ENCODE data around the gene INPP5D.
"Not testable (repeated sequence)": the region's sequence is repeated elsewhere in the genome, so short reads cannot be mapped to it uniquely, and the experiment has no call there.

Gene INPP5D

DNA sequence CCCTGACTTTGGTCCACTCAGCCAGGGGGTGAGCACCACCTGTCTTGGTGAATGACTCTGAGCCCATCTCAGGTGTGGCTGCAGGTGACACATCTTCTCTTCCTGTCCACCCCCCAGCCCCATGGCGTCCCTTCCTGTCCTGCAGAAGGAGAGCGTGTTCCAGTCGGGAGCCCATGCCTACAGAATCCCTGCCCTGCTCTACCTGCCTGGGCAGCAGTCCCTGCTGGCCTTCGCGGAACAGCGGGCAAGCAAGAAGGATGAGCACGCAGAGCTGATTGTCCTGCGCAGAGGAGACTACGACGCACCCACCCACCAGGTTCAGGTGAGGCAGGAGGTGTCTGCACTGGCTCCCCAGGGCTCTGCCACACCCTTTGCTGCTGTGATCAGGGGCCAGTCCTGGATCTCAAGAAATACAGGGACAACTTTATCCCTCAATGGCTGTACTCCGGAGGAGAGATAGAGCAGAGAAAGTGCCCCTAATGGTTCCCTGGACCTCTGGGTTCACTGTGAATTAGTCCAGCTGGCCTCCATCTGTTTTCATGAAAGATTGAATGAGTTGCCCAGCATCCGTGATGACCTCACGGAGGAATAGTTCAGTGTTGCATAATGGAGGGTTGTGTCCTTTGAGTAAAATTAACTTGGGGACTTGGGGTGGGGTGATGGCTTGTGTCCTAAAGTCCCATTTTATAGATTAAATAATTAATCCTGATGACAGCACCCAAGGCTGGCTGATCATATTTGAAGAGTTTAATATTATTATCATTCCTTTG lies 27.4 kb upstream of the INPP5D start, which contains the start of gene NEU2:
TSS of gene NEU2 (plus strand) at position 122 of the 770 bp plus-strand sequence. CDS start at position 122, 0 bp downstream.
- no peak for DNase-seq

DNA sequence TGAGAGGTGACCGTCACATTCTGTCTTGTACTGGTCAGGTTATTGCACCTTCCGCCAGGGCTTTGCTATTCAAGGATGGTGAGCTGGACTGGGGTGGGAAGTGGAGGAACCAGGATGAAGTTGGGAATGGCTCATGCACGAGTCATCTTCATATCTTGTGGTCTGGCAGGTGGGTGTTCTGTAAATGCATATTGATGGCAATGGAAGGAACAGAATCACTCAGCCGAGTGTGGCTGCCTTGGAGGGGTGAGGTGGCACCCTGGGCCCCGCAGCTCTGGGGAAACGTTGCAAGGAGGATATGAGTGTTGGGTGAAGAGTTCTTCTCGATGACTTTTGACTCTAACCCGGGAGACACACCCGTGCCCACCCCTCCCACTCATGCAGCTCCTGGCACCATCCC lies 26.5 kb upstream of the INPP5D start:
- no peak for DNase-seq

- no peak for DNase-seq
These were observed 25.9 kb upstream of the INPP5D start for GRCh38 chr2:233034091-233034882.

DNA sequence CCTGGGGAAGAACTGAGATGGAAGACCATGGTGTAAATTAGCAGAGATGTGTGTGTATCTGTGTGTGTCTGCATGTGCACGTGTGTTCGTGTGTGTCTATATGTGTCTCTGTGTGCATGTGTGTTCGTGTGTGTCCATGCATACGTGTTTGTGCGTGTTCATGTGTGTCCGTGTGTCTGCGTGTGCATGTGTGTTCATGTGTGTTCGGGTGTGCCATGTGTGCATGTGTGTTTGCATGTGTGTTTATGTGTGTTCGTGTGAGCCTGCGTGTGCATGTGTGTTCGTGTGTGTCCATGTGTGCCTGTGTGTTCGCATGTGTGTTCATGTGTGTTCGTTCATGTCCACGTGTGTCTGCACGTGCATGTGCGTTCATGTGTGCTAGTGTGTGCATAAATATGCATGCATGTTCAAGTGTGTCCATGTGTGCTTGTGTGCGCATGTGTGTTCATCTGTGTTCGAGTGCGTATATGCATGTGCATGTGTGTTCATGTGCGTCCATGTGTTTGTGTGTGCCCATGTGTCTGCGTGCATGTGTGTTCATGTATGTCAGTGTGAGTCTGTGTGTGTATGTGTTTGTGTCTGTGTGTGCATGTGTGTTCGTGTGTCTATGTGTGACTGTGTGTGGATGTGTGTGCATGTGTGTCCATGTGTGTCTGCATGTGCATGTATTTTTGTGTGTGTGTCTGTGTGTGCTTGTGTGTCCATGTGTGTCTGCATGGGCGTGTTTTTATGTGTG lies 24.5 kb upstream of the INPP5D start:
- DNase-seq = no peak

DNA sequence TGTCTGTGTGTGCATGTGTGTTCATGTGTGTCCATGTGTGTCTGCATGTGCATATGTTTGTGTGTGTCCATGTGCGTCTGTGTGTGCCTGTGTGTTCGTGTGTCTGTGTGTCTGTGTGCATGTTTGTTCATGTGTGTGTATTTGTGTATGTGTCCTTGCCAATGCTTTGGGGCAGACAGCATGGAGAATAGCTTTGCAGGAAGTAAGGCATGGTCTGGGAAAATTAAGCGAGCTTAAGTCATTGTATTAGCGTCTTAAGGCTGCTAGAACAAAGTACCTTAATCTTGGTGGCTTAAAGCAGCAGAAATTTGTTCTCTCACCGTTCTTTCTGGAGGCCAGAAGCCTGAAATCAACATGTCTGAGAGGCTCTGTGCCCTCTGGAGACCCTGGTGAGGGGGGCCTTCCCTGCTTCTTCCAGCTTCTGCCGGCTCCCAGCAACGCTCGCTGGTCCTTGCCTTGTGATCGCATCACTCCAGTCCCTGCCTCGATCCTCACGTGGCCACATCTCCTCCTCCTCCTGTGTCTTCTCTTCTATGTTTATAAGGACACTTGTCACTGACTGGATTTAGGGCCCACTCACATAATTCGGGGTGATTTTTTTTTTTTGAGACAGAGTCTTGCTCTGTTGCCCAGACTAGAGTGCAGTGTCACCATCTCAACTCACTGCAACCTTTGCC lies 23.8 kb upstream of the INPP5D start:
- DNase-seq = no peak

GRCh38 chr2:233037078-233037477 lies 23.1 kb upstream of the INPP5D start:
- no peak for DNase-seq

GRCh38 chr2:233039212-233039845 lies 20.8 kb upstream of the INPP5D start:
- no peak for DNase-seq

DNA sequence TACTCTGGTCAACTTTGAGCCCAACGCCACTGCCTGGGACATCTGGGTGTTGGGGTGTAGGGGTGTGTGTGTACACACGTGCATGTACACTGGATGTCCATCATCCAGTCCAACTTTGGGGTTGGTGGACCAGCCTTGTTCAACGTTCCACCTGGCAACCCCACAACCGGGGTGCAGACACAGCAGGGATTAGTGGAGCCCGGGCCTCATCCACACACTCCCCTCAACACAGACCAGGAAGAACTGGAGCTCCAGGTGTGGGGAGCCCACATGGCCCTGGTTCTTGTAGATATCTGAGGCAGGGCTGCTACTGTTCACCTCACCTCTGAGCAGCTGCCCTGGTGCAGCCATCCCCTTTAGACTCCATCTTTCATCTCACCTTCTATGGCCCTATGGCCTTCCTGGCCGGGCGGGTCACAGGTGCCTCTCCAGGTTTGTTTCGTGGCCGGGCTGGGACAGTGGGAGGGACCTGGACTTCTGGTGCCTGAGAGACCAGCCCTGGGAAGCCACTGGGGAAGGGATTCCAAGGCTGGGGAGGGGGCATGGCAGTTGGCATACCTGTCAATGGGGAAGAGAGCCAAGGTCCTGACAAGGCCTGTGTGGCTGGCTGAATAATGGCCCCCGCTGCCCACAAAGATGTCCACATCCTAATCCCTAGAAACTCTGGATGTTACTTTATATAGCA lies 20.2 kb upstream of the INPP5D start:
- no peak for DNase-seq

GRCh38 chr2:233040571-233040970 lies 19.6 kb upstream of the INPP5D start:
- no peak for DNase-seq

- DNase-seq = no peak
These were observed 18.3 kb upstream of the INPP5D start for GRCh38 chr2:233041722-233042323.

DNA sequence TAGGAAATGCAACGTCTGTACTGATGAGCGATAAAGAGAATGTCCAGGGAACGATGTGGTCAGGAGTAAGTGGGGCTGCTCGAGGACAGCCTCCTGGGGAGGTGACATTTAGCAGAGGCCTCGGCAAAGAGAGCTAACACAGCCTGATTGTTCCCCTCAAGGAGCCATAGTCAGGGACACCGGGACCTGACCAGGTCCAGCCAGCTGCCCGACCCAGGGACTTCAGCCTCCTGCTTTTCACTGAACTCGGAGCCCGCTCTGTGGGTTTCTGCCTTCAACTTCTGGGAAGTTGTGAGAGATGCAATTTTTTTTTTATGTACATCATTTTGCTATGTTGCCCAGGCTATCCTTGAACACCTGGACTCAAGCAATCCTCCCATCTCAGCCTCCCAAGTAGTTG lies 17.6 kb upstream of the INPP5D start:
- DNase-seq = no peak

DNA sequence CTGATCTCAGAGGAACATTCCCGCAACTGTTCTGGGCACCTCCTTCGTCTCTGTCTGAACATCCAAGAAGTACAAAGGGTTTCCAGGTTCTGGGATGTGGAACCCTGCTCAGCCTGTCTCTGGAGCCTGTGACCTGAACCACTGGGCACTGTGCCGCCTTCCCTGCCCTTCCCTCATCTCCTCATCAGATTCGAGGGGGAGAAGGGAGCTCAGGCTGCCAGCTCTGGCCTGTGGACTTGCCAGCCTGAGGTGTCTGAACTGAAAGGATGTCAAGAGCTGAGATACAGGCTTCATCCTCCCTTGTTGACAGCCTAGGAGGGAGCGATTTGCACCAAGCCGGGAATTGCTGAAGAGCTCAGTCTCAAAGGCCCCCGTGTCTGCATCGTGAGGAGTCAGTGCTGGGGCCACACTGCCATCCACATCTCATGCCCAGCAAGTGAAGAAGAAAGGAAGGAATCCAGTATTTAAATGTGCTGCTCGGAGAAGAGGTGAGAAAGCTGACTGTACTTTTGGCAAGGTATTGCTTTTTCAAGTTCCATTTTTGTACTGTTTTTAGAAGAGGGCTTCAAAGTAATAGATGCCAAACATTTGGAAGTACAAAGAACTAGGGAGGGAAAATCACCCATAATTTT lies 15.1 kb upstream of the INPP5D start:
- no peak for DNase-seq

DNA sequence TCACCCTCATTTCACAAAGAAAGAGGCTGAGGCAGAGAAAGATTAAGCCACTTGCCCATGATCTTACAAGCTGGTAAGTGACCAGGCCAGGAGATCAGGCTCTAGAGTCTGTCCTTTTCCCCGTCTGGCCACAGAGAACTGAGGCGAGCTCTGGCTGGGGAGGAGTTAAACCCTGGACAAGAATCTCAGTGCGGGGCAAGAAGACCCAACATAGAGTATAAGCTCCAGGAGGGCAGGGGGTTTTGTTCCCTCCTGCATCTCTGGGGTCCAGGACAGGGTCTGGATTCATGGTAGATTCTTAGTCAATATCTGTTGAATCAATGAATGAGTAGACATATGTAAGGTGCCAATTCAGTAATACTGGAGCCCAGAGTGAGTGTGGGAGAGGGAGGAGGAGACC lies 12.9 kb upstream of the INPP5D start:
- no peak for DNase-seq

DNA sequence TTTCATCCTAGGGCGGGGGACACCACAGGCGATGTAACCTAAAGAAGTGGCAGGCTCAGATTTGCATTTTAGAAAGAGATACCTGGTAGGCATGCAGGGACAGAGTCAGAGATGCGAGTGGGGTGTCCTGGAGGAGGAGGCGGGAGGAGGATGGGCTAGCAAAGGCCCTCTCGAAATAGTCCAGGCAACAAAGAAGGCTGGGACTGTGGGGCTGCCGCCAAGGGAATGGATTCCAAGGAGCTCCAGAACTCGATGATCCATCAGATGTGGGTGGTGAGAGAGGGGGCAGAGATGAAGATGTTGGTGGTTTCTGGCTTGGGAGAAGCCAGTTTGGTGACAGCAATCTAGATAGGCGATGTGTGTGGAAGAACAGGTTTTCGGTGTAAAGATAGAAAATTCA lies 12.5 kb upstream of the INPP5D start:
- DNase-seq = no peak

DNA sequence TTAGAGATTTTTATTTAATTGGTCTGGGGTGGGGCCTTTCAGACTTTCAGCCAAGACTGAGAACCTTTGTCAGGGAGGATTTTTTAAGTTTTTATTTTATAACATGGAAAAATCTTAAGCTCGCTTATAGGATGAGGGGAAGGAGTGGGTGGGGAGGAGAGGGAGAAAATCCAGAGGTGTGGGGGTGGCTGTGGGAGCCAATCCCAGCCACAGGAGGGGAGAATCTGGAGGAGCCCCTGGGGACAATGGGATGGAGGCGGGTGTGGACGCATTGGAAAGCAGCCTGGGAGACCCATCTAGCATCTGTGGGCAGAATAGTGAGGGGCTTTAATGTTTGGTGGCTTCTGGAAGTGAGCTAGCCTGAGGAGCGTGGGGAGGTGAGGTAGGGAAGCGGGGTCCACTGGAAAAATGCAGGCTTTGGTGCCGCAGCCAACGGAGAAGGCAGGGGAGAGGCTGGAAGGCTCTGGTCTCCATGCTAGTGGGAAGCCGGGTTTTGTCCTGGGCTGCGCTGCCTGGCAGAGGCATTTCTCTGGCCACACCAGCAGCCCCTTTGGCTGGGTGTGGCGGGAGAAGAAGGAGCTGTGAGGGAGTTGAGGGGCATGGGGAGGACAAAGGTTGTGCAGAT lies 11.5 kb upstream of the INPP5D start:
- no peak for DNase-seq

DNA sequence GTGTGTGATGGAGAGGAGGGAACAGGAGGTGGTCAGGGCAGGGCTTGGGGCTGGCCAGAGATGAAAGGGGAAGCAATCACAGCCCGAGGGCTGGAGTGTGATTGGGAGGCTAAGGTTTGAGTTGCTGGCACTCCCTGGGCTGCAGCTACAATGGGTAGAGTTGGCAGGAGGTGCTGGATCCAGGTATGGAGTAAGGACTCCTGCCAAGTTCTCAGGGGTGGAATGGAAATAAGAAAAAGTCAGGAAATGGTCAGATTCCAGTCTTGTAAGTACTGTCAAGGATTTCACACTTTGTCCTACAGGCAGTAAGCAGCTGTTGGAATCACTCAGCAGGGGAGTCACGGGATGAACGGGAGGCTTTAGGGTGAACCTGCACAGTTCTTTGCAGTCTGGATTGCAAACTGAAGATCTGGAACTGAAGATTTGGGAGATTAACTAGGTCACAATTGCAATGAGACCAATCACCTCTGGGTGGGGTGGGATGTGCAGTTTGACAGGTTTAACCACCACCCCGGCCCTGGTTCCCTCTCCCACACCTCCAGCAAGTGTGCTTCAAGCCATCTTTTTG lies 10.9 kb upstream of the INPP5D start:
- DNase-seq = no peak

DNA sequence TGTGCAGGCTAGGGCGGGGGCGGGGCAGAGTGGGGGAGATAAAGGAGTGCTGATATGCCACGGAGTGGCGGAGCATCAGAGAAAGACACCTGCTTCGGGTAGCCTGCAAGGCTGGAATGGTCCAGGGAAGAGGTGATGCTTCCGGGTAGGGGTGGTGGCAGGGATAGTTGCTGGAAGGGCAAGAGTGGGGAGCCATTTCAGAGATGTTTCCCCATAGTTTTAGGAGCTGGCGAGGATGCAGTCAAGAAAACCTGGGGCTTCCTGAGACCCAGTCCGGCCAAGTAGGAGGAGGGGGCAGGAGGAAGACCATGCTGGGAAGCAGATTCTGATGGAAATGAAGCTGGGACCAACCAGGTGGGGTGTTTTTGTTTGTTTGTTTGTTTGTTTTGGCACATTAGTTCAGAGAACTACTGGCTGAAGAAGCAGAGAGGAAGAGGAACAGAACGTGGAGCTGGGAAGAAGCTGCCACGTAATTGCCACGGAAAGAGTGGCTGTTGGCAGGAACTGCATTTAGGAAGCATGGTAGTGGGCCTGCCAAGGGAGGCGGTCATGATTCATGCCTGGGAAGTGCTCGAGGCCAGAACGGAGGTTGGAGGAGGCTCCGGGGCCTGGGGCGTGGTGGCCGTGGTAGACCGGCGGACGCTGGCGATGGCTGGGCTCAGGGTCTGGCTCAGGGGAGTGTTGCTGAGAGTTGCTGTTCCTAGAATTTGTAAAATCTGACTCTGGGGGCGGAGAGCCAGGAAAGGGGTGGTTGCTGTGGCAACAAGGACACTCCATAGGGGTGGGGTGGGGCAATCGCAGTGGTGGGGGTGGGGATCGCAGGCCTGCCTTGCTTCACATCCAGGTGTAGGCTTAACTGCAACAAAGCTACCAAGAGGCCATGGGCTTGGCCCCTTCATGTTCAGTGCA lies 8.6 kb upstream of the INPP5D start:
- DNase-seq = no peak

DNA sequence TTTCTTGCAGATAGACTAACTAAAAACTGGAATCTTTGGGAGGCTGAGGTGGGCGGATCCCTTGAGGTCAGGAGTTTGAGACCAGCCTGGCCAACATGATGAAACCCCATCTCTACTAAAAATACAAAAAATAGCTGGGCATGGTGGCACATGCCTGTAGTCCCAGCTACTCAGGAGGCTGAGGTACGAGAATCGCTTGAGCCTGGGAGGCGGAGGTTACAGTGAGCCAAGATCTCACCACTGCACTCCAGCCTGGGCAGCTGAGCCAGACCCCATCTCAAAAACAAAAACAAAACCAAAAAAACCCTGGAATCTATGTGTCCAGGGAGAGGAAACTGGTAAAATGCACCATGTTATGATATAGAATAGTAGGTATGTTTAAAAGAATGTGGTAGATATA lies 7.6 kb upstream of the INPP5D start:
- DNase-seq = not testable (repeated sequence)

Data from effector CD8-positive, alpha-beta T cell (primary cell).